Activated CD4-positive, alpha-beta T cell treated with anti-CD3 and anti-CD28 coated beads, Interleukin-10, Interleukin-2, amounts not matched to agents 100 ng/mL and 50 ng/mL, durations not matched to agents 16 hours and 8 hours (primary cell): ENCODE measurements around the gene MAN1C1.

ENCODE experiments used
- DNase-seq: peaks from one replicate; pipeline ENCODE4 v3.0.0-alpha.2; 2020

Gene MAN1C1

DNA sequence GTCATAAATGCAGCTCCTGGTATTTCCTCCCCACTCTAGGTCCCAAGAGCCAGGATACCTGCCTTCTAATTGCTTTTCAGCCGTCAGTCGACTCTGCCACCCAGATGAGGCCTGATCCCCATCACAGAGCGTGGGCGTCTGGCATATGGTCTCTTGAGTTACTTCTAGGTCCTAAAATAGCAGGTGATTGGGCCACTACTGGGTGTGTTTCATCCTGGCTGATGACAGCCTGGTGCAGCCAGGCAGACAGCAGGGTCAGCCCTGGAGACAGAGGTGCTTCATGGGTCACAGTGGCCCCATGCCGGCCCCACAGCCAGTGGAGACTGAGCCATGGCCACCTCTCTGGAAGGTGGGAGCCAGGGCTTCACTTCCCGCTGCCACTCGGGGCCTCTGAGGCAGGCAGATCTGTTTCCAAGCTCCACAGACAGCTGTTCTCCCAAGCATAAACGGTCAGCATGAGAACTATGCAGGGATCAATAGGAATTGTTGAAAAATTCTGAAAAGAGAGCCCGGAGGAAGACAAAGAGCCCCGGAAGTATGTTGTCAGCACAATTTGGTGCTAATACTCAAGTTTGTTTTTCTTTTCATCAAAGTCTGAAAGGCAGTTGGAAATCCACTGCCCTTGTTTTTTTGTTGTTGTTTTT lies 83.0 kb downstream of the MAN1C1 start:
- DNase-seq = no peak

DNA sequence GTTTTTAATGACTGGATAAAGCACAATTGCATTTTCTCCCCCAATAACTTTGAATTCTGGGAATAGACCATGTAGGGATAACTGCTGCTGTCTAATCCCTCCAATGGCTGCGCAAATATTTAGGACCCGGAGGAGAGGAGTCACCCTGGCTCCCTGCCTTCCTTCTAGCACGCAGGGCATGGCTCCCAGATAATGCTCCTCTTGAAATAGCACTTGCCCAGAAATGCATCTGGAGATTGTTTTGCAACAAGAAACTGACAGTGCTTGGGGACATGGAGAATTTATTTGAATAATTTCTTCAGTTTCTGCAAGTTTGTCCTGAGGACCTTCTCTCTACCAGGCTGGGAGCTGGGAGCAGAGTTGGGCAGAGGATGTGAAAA lies 83.5 kb downstream of the MAN1C1 start:
- no peak for DNase-seq

- no peak for DNase-seq
Observed at GRCh38 chr1:25700626-25701025, 84.0 kb downstream of the MAN1C1 start.

DNA sequence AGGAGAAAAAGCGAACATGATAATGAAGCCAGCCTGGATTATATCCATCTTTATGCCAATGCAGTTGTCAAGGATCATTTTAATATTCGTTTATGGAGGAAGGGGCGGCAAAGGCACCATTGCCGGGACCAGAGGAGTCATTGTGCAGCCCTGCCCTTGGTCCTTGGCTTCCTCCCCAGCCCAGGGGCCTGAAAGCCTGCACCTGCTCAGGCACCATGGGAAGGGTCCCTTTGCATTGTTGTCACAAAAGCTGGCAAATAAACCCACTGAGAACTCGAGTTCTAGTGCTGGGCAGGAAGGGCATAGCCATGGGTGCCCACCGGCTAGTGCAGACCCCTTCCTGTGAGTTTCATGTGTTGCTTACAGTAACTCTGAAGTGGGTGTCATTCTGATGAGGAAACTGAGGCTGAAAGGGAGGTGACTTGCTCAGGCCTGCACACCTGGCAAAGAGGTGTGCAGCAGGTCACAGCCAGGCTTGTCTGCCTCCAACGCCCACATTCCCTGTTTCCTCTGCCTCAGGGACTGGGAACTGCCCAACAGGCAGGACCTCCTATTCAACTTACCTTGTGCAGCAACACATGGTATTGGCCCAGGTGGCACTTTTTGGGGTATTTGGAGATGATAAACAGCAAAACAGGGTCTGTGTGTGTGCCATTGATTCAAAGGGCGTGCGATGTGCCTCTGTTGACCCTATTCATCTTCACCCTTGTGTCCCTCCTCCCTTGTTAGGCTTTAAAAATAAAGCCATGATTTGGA lies 84.6 kb downstream of the MAN1C1 start:
- no peak for DNase-seq

DNA sequence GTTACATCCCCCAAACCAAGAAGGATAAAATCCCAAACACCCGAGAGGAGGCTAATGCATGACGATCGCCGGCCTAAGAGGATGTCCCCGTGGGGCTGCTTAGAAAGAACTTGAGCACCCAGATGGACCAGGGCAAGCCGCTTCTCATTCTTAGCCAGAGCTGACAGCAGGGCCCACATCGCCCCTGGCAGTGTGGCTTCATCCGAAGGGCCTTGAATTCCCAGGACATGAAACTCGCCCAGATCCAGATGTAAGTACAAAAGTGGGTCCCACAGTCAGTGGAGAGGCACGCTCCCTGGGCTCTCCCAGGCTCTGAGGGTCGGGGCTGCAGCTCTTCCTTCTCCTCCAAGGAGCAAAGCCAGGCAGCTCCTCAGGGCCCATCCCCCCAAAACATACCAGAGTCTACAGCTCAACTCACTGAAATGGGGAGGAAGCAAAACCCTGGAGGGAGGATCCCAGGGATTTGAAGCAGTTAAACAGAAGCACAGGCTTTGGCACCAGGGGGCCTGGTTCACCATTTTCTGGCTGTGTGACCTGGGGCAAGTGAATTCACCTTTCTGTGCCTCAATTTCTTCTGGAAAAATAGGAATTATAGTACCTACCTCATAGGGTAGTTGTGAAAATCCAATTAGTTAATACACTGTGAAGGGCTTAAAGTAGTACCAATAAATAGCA lies 85.6 kb downstream of the MAN1C1 start:
- no peak for DNase-seq

DNA sequence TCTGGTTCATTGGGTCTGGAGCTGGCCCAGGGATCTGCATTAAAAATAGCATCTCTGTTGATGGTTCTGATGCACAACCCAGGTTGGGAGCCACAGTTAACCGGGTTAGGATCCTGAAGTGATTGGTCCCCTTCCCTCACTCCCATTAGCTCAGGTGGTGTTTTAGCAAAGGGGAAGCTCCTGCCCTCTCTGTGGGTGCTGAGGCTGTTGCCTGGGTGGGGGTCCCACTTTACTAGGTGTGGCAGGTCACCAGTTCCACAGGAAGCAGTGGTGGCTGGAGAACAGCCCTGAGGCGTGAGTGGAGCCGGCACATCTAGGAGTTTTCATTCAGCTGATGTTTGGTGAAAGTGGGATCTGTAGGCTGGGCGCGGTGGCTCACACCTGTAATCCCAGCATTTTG lies 86.5 kb downstream of the MAN1C1 start:
- DNase-seq = no peak

GRCh38 chr1:25703671-25704266 lies 87.2 kb downstream of the MAN1C1 start:
- no peak for DNase-seq

DNA sequence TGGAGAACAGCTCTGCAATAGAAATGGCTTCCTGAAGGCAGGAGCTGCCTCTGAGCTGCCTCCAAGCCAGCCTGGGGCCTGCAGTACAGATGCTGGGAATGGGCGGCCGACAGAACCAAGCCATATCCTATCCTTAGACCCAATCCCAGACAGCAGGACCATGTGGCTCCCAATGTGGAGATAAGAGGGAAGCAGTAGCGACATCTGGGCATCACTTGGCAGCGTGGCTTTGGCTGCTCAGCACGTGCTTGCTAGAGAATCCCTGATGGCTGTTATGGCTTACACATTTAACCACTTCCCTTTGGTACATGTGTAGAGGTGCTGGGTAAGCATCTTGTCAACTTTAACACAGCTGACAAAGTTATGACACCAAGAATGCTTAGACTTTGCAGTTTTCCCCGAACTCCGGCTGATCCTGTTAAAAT lies 87.7 kb downstream of the MAN1C1 start:
- peak; percentile 30 for DNase-seq

GRCh38 chr1:25705699-25706098 lies 89.1 kb downstream of the MAN1C1 start:
- DNase-seq = no peak

DNA sequence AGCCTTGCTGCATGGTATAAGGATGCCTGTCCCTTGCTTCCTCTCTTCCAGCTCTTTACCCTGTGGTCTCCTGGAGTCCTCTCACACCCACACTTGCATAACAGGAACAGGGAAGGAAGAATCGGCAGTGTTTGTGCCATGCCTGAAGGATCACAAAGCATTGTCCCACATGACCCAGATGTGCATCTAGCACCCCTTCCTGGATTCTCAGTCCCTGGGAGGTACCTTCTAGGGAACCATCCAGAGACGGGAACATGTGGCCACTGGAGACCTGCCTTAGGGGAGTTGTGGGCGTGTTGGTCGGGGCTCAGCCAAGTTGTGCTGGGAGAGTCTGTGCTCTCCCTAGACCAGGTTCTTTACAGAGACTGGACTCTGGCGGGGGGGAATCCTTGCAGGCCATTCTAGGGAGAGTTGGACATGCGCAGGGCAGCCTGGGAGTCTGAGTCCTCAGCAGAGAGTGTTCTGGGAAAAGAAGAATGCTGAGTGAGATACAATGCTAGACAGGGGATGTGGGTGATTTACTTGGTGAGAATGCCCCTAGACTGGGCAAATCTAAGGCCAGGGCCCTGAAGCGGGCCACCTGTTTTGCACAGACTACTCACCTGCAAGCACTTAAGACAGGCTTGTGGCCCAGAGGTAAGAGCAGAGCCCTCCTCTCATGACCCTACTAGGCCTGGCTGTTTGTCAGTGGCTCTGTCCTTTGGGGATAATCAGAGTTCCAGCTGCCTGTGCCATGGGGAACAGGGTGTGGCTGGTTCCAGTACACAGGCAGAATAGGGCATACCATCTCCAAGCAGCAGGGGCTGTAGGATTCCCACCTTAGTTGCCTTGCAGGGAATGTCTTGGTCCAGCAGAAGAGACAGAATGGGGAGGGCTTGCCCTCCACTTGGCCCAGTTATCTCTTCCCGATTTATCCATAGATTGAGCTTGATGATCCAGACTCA lies 89.8 kb downstream of the MAN1C1 start:
- no peak for DNase-seq

- DNase-seq = no peak
Observed at GRCh38 chr1:25707280-25708016, 90.9 kb downstream of the MAN1C1 start.

DNA sequence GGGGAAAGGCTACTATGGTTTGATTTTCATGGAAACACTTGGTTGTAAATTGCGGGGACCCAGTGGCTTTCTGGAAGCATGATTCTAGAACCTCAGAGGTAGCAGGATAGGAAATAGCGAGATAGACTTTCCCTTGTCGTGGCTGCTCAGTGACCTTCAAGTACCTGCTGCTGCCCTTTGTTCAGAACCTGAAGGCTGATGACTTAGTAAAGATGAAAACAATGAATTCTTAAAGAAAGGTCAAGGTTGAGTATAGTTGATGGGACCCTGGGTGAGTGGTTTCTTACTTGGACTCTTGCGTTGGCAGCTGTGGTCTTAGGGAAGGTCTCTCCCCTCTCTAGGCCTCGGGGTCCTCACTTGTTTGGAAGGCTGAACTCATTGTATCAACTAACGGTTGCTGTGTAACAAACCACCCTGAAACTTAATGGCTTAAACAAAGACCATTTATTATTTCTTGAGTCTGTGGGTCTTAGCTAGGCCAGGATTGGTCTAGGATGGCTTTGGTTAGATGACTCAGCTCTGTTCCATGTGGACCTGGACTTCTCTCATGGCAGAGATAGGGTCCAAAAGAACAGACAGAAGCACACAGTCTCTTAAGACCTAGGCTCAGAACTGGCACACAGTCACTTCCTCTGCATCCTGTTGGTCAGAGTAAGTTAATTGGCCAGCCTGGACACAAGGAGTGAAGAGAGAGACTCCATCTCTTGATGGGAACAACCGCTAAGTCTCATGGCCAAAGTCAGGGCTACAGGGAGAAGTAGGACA lies 94.2 kb downstream of the MAN1C1 start:
- no peak for DNase-seq

DNA sequence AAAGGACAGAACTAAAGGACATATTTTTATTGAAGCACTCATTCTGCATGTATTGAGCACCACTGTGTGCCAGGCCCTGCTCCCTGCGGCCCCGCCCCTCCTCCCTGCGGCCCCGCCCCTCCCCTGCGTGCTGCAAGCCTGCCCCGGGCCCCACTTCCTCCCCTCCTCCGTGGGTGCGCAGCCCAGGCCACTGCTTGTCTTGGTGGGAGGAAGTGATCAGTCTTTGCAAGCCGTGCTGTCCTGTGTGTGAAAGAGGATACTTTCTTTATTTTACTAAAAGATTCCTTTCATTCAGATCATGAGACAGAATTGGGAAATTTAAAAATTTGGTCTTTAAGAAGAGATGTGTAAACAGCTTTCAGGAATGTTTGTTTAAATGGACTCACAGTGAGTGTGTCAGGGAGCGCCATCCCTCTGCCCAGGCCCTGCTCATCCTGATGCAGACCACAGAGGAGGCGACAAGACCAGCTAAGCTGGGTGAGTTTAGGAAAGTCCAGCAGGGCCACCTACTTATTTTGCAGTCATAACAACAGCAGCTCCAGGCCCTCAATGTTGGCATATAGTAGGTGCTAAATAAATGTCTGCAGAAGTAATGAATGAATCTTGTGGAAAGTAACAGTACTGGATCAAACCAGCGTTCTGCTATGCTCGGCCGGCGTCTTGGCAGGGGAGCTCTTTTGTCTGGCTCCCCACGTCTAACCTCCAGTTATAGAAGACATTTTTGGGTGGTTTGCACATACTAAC lies 95.1 kb downstream of the MAN1C1 start:
- DNase-seq = peak; percentile 31

DNA sequence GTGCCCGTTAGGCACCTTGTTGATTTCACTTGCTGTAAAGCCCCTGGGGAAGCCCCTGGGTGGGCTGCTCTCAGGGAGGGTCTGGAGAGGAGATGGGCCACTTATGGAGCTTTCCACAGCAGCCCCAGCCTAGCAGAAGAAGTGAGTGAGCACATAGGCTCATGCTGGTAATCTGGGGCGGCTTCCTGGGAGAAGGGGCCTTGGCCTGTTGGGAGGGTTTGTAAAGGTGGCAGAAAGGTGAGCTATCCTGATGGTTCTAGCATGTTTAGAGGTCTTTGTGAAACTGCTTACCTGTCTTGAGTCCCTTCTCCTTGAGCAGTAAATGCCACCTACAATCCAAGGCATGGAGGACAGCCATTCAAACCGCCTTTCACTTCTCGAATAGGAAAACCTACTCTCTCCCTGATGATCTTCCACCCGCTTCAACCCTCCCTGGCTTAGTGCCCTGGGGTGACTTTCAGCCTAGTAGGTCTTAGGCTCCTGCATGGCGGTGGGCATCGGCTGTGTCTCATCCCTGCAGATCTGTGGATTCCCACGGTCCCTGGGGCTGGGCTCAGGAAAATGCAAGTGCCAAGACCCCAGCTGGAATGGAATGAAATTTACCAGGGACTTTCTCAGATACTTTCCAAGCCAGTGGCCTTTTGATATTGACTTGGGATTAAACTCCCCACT lies 95.8 kb downstream of the MAN1C1 start:
- no peak for DNase-seq

DNA sequence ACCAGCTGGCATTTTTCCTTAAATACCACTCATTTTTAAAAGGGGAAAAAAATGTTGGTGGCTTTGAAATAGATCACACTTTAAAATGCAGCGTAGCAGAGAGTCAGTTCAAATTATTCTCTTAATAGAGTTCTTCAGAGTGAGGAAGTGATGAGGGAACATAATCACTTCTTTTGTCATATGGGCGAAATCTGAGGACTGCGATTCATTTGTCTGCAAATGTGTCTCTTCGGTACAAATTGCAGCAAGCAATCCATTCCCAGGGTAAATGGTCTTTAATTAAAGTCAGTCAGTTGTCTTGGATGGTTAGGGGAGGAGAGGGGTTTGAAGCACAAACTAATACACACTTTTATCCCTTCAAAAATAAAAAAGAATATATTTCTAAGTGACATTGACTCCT lies 97.4 kb downstream of the MAN1C1 start:
- DNase-seq = no peak

DNA sequence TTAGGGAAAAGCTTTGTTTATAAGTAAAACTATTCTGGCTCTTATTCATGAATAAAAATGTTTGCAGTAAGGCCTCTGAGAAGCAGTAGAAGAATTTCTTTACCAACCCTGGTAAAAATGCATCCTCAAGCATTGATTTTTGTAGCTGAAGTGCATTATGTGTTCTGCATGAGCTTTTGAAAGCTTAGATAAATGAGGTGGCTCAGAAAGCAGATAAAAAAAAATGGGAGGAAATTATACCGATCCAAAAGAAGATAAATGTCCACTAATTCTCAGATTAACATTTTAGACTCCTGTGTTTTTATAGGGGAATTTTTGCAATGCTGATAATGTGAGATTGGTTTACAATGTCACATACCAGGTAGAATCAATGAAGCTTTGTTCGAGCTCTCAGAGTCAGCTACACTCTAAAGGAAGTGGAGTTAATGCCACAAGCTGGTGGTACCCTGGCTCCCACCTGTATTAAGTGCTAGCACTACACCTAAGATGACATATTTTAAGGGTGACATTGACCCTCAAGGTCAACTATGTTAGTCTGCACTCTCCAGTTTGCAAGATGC lies 97.9 kb downstream of the MAN1C1 start:
- DNase-seq = no peak

- DNase-seq = no peak
Observed at GRCh38 chr1:25715888-25716287, 99.3 kb downstream of the MAN1C1 start.

DNA sequence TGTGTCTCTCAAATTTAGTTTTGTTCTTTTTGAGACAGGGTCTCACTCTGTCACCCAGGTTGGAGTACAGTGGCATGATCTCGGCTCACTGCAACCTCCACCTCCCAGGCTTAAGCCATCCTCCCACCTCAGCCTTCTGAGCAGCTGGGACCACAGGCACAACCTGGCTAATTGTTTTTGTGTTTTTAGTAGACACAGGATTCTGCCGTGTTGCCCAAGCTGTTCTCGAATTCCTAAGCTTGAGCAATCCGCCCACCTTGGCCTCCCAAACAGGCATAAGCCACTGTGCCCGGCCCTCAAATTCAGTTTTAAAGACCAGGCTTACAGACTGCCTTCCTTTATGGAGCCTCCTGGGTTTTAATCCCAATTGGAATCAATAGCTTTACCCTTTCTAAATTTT lies 99.7 kb downstream of the MAN1C1 start:
- no peak for DNase-seq

DNA sequence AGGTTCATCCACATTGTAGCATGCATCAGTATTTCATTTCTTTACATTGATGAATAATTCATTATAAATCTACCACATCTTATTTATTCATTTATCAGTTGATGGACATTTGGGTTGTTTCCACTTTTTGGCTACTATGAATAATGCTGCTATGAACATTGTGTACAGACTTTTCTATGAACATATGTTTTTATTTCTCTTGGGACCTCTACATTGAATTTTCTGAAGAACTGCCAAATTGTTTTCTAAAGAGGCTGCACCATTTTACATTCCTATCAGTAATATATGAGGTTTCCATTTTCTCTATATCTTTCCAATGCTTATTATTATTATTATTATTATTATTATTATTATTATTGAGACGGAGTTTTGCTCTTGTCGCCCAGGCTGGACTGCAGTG lies 102.1 kb downstream of the MAN1C1 start:
- DNase-seq = no peak
